GM04503 (cell line): ENCODE measurements around the gene FRMD6.

Experiments
- DNase-seq: peaks from one replicate; pipeline ENCODE4 v3.0.0-alpha.2; 2012; ENCODE audit warnings: low read depth

Gene FRMD6

GRCh38 chr14:51666826-51667225 lies 15.1 kb downstream of the FRMD6 start:
- no peak for DNase-seq

GRCh38 chr14:51668870-51669269 lies 17.2 kb downstream of the FRMD6 start:
- no peak for DNase-seq

- no peak for DNase-seq
Measured at GRCh38 chr14:51674294-51675002, 22.7 kb downstream of the FRMD6 start.

- DNase-seq = no peak
Measured at GRCh38 chr14:51676549-51676948, 24.8 kb downstream of the FRMD6 start.

GRCh38 chr14:51677266-51677665 lies 25.6 kb downstream of the FRMD6 start:
- peak; percentile 51 for DNase-seq

GRCh38 chr14:51677738-51678137 lies 26.0 kb downstream of the FRMD6 start:
- no peak for DNase-seq

GRCh38 chr14:51680031-51680430 lies 28.3 kb downstream of the FRMD6 start:
- no peak for DNase-seq

- no peak for DNase-seq
Measured at GRCh38 chr14:51681411-51681810, 29.7 kb downstream of the FRMD6 start.

GRCh38 chr14:51682411-51682810 lies 30.7 kb downstream of the FRMD6 start:
- peak; percentile 42 for DNase-seq

GRCh38 chr14:51684760-51685159 lies 33.0 kb downstream of the FRMD6 start:
- no peak for DNase-seq

- DNase-seq = no peak
Measured at GRCh38 chr14:51691176-51691575, 39.5 kb downstream of the FRMD6 start.

- DNase-seq = no peak
Measured at GRCh38 chr14:51692646-51693045, 40.9 kb downstream of the FRMD6 start.

- no peak for DNase-seq
Measured at GRCh38 chr14:51697848-51698247, 46.1 kb downstream of the FRMD6 start.

GRCh38 chr14:51701951-51702350 lies 50.2 kb downstream of the FRMD6 start:
- no peak for DNase-seq

GRCh38 chr14:51703787-51704186 lies 52.1 kb downstream of the FRMD6 start:
- DNase-seq = no peak

- no peak for DNase-seq
Measured at GRCh38 chr14:51704545-51704944, 52.8 kb downstream of the FRMD6 start.

- DNase-seq = no peak
Measured at GRCh38 chr14:51707327-51707726, 55.6 kb downstream of the FRMD6 start.

- no peak for DNase-seq
Measured at GRCh38 chr14:51711505-51711904, 59.8 kb downstream of the FRMD6 start.

- DNase-seq = no peak
Measured at GRCh38 chr14:51715250-51715649, 63.5 kb downstream of the FRMD6 start.

- DNase-seq = no peak
Measured at GRCh38 chr14:51715742-51716141, 64.0 kb downstream of the FRMD6 start.

- DNase-seq = no peak
Measured at GRCh38 chr14:51716610-51717009, 64.9 kb downstream of the FRMD6 start.

GRCh38 chr14:51717766-51718165 lies 66.1 kb downstream of the FRMD6 start:
- DNase-seq = no peak

- DNase-seq = no peak
Measured at GRCh38 chr14:51719955-51720354, 68.2 kb downstream of the FRMD6 start.

- DNase-seq = no peak
Measured at GRCh38 chr14:51723990-51724389, 72.3 kb downstream of the FRMD6 start.
